BJ (cell line): ENCODE results near the gene RNF114. TPM values are rescaled to one million over a fixed set of nuclear protein-coding genes. Genes with fewer than 3 reads are reported as not detected.
"Not testable (repeated sequence)": the region's sequence is repeated elsewhere in the genome, so short reads cannot be mapped to it uniquely, and the experiment has no call there.

Source experiments
- CTCF ChIA-PET: fragments of 350-600 bp; formaldehyde crosslinking; extraction: SDS; loops from one replicate; lab custom pipeline; 2021; ENCODE audit warnings: antibody characterized with exemption, inconsistent platforms; lab: Yijun Ruan, JAX
- POLR2A ChIA-PET: fragments of 300-600 bp; sonication (Branson Sonifier 250); formaldehyde crosslinking; extraction: SDS; loops from one replicate; lab custom pipeline; 2021; ENCODE audit warnings: antibody characterized with exemption; lab: Charles Lee
- DNase-seq: peaks from one replicate; pipeline ENCODE4 v3.0.0-alpha.2; 2011; ENCODE audit warnings: low read depth
- H3K27me3 ChIP-seq: 2 replicates; pipeline ENCODE4 v1.6.0; 2011; ENCODE audit warnings: low read length; ENCODE audit not compliant: control insufficient read depth, insufficient read depth
- H3K36me3 ChIP-seq: 2 replicates; pipeline ENCODE4 v1.5.1; 2011; ENCODE audit warnings: low read length; ENCODE audit not compliant: control insufficient read depth, insufficient read depth
- H3K4me3 ChIP-seq: 2 replicates; pipeline ENCODE4 v1.5.1; 2011; ENCODE audit warnings: low read depth, mild to moderate bottlenecking, control low read depth, low read length
- polyA plus RNA-seq: library from polyadenylated mRNA; depleted of rRNA; stranded (reverse); fragments of >200 nt; gene quantifications from 2 replicates; pipeline ENCODE4 v1.2.3, GENCODE V29; 2011
- TF ChIP-seq, protein P1 (sequence below): IDR thresholded peaks from 2 replicates; pipeline ENCODE4 v1.5.1; 2011; ENCODE audit warnings: low read depth, mild to moderate bottlenecking, control low read depth, inconsistent platforms, low read length, moderate library complexity; ENCODE audit not compliant: insufficient read depth

Gene RNF114
- polyA plus RNA-seq, 1 experiment = 53.6 TPM

DNA sequence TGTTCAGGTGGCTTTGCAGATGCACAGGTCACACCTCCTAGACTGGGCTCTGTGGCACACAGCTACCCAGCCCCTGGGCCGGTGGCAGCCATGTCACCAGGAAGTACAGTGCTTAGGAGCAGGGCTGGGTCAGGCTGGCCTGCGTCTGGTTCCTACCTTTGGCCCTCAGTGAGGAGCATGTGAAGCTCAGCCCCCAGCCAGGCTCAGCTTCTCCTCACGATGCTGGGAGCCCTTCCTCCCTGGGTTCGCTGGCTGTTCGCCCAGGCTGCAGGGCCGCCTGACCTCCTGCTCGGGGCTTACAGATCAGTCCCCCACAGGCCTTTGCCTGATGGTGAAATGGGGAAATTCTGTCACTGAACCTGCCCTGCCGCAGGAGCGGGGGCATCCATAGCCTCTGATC, 43.9 kb upstream of the RNF114 start:
- ChIA-PET POLR2A (no interaction called here), CTCF (interaction anchor here (1.2 to 7.9 kb wide), 3 partner anchors 9 to 281 kb away, joined by 3 to 100 read pairs (median 3); no protein-coding TSS in a partner anchor)
- peaks cover 3% of the 10 kb centered on the region for H3K36me3 ChIP-seq

DNA sequence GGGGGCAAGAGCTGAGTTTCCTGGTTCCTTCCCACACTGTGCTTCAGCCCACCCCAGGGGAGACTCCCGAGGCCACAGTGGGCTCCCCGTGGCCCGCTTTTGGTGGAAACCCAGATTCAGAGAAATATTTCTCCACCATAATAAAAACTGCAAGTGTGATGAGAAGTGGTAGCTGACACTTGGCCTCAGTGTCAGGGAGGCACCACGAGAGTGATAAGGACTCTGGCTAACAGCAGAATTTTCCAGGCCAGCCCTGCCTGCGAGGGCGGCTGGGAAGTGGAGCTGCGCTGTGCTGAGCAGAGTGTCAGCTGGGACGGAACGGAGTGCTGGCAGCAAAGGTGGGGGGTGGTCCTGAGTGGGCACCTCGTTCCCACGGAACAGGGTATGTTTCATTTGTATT, 43.4 kb upstream of the RNF114 start:
- Histone ChIP-seq H3K36me3 (peaks cover 3% of the 10 kb centered on the region), H3K27me3 (no peaks in the 10 kb centered on the region), H3K4me3 (no peak overlapping the region)
- TF ChIP-seq, protein P1, sequence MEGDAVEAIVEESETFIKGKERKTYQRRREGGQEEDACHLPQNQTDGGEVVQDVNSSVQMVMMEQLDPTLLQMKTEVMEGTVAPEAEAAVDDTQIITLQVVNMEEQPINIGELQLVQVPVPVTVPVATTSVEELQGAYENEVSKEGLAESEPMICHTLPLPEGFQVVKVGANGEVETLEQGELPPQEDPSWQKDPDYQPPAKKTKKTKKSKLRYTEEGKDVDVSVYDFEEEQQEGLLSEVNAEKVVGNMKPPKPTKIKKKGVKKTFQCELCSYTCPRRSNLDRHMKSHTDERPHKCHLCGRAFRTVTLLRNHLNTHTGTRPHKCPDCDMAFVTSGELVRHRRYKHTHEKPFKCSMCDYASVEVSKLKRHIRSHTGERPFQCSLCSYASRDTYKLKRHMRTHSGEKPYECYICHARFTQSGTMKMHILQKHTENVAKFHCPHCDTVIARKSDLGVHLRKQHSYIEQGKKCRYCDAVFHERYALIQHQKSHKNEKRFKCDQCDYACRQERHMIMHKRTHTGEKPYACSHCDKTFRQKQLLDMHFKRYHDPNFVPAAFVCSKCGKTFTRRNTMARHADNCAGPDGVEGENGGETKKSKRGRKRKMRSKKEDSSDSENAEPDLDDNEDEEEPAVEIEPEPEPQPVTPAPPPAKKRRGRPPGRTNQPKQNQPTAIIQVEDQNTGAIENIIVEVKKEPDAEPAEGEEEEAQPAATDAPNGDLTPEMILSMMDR = no peak
- no peak for DNase-seq
- ChIA-PET CTCF (interaction anchor here (1.2 to 7.9 kb wide), 3 partner anchors 8 to 282 kb away, joined by 3 to 100 read pairs (median 3); no protein-coding TSS in a partner anchor), POLR2A (no interaction called here)

More for the DNA sequence above, 43.9 kb upstream of the RNF114 start:
- Histone ChIP-seq H3K27me3 (no peaks in the 10 kb centered on the region), H3K4me3 (no peak overlapping the region)
- DNase-seq = no peak
- TF ChIP-seq, protein P1 = no peak

DNA sequence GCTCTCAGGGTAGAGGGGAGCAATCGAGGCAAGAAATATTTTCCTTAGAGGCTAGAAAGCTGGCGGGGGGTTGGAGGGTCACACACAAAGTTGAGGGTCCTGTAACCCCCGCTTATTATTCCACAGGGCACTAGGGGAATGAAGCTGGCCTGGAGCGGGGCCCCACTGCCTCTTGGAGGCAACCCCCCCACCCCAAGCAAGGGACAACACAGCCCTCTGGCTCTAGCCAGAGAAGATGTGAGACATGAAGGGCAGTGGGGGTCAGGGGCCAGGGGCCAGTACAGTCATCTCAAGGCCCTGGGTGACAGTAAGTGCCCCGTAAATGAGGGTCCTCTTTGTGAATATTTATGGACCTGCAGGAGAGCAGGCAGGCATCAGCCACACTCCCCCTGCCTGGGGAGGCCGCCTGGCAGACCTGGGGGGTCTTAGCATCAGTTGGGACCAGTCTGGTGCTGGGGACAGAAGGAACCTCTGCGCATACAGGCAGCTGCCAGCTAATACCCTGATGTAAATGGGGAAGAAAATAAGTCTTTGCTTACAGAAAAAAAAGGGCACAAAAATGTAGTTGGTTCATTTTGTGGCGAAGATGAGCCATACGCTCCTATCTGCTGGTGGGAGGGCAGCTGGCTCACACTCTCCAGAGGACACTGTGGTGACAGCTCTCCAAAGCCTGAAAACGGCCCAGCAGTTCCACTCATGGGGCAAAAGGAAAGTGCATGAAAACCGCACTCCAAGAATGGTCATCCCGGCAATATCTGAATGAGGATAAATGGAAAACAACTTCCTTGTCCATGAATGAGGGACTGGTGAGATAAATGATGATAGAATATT, 42.7 kb upstream of the RNF114 start:
- no peak for DNase-seq
- Histone ChIP-seq H3K27me3 (no peaks in the 10 kb centered on the region), H3K4me3 (no peak overlapping the region), H3K36me3 (peaks cover 3% of the 10 kb centered on the region)
- TF ChIP-seq, protein P1 = no peak
- POLR2A ChIA-PET = no interaction called here
- CTCF ChIA-PET = interaction anchor here (1.2 to 7.9 kb wide), 4 partner anchors 8 to 283 kb away, joined by 3 to 100 read pairs (median 3); partner anchors contain the start of gene SPATA2

DNA sequence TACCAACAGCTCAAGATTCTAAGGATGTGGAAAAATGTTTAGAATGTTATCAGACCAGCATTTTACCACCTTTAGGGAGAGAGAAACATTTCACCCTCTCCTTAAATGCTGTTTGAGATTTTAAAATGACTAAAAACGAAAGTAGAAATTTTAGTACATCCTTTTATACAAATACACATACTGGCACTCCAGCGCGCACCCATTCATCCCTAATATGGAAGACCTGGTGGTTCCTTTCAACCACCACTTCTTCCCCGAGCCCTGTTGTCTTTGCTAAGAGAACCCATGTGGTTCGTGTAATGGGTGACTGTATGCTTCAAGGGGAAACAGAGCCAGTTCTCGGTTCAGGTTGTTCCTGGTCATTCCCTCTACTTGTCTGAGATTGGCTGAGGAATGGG, 42.1 kb upstream of the RNF114 start:
- TF ChIP-seq, protein P1 = no peak
- Histone ChIP-seq H3K36me3 (peaks cover 3% of the 10 kb centered on the region), H3K4me3 (no peak overlapping the region), H3K27me3 (no peaks in the 10 kb centered on the region)
- ChIA-PET POLR2A (no interaction called here), CTCF (interaction anchor here (1.2 to 1.7 kb wide), 2 partner anchors 22 to 51 kb away, joined by 3 read pairs; partner anchors contain the start of gene SPATA2)
- no peak for DNase-seq

DNA sequence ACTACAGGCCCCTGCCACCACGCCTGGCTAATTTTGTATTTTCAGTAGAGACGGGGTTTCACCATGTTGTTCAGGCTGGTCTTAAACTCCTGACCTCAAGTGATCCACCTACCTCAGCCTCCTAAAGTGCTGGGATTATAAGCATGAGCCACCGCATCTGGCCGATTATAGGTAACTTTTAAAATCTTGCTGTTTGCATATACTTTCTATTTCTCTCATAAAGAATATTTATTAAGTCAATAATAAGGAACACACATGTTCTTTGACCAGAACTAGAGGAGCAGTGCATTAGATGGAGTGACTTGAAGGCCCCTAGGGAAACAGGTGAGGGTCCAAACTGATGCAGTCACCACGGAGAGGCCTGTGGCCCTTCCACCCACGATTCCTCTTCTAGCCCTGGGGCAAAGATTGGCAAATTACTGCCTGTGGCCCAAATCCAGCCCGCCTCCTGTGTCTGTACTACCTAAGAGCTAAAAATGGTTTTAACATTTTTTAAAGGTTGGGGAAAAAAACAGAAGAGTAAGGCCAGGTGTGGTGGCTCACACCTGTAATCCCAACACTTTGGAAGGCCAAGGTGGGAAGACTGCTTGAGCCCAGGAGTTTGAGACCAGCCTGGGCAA, 40.6 kb upstream of the RNF114 start:
- DNase-seq, H3K36me3 ChIP-seq, POLR2A ChIA-PET, H3K4me3 ChIP-seq, H3K27me3 ChIP-seq: not testable (repeated sequence)
- CTCF ChIA-PET = interaction anchor here (2.0 kb wide), 1 partner anchor 8 kb away, joined by 17 read pairs; no protein-coding TSS in a partner anchor
